NOMO-1 (cell line): ENCODE data around the gene C2orf74.

Experiments
- DNase-seq, 2 experiments: peaks; one replicate each; lab custom pipeline; 2025; ENCODE audit not compliant: unreplicated experiment in 2 of 2; lab: John Stamatoyannopoulos, UW

C2orf74 gene

GRCh38 chr2:61210332-61210981, 48.5 kb downstream of the C2orf74 start:
- peak; percentile 2 to 64 for DNase-seq

GRCh38 chr2:61214171-61214570, 52.2 kb downstream of the C2orf74 start:
- DNase-seq, result no peak
